ENCODE results near the gene ADGRG3.
"Not testable (repeated sequence)": the region's sequence is repeated elsewhere in the genome, so short reads cannot be mapped to it uniquely, and the experiment has no call there.

ADGRG3 gene

GRCh38 chr16:57663917-57664661 is 4.0 kb upstream of the ADGRG3 start:
- no peak for DNase-seq

GRCh38 chr16:57664662-57665025 is 3.5 kb upstream of the ADGRG3 start:
- no peak for DNase-seq

- no peak for DNase-seq
Measured at GRCh38 chr16:57665541-57665940, 2.6 kb upstream of the ADGRG3 start.

GRCh38 chr16:57666353-57667047 is 1.6 kb upstream of the ADGRG3 start:
- no peak for DNase-seq

- no peak for DNase-seq
Measured at GRCh38 chr16:57667048-57667525, 1.0 kb upstream of the ADGRG3 start.

- DNase-seq = no peak
Measured at GRCh38 chr16:57667526-57668262, 412 bp upstream of the ADGRG3 start.

GRCh38 chr16:57668630-57669475 is 747 bp downstream of the ADGRG3 start:
- DNase-seq = no peak

- no peak for DNase-seq
Measured at GRCh38 chr16:57669476-57670162, 1.5 kb downstream of the ADGRG3 start.

- no peak for DNase-seq
Measured at GRCh38 chr16:57670196-57670595, 2.1 kb downstream of the ADGRG3 start.

GRCh38 chr16:57671451-57671850 is 3.3 kb downstream of the ADGRG3 start:
- not testable (repeated sequence) for DNase-seq

- DNase-seq = no peak
Measured at GRCh38 chr16:57672416-57672815, 4.3 kb downstream of the ADGRG3 start.

- no peak for DNase-seq
Measured at GRCh38 chr16:57672824-57673223, 4.7 kb downstream of the ADGRG3 start.

GRCh38 chr16:57675741-57676551 is 7.8 kb downstream of the ADGRG3 start:
- no peak for DNase-seq

- no peak for DNase-seq
Measured at GRCh38 chr16:57676553-57677085, 8.5 kb downstream of the ADGRG3 start.

- no peak for DNase-seq
Measured at GRCh38 chr16:57677622-57678369, 9.7 kb downstream of the ADGRG3 start.

- DNase-seq = no peak
Measured at GRCh38 chr16:57679016-57679415, 10.9 kb downstream of the ADGRG3 start.

GRCh38 chr16:57679767-57680482 is 11.8 kb downstream of the ADGRG3 start:
- no peak for DNase-seq

- DNase-seq = no peak
Measured at GRCh38 chr16:57680842-57681375, 12.8 kb downstream of the ADGRG3 start.
